ENCODE data around the gene EHD1.
"Not testable (repeated sequence)": the region's sequence is repeated elsewhere in the genome, so short reads cannot be mapped to it uniquely, and the experiment has no call there.

DNA sequence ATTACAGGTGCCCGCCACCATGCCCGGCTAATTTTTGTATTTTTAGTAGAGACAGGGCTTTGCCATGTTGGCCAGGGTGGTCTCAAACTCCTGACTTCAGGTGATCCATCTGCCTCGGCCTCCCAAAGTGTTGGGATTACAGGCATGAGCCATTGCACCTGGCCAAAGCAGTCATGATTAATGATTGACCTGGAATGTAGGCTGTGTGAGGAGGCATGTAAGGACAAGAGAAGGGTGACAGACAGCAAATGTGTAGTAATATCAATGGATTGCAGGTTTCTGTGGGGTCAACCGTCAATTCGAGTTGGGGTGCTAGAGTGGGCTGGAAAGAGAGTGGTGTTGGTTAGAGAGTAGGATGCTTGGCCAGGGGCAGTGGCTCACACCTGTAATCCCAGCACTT lies 63.0 kb downstream of the EHD1 start:
- TF ChIP-seq, protein P1, sequence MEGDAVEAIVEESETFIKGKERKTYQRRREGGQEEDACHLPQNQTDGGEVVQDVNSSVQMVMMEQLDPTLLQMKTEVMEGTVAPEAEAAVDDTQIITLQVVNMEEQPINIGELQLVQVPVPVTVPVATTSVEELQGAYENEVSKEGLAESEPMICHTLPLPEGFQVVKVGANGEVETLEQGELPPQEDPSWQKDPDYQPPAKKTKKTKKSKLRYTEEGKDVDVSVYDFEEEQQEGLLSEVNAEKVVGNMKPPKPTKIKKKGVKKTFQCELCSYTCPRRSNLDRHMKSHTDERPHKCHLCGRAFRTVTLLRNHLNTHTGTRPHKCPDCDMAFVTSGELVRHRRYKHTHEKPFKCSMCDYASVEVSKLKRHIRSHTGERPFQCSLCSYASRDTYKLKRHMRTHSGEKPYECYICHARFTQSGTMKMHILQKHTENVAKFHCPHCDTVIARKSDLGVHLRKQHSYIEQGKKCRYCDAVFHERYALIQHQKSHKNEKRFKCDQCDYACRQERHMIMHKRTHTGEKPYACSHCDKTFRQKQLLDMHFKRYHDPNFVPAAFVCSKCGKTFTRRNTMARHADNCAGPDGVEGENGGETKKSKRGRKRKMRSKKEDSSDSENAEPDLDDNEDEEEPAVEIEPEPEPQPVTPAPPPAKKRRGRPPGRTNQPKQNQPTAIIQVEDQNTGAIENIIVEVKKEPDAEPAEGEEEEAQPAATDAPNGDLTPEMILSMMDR (IDR thresholded peaks at IDR 0.05) = not testable (repeated sequence)
- TF ChIP-seq POLR2AphosphoS5 (IDR thresholded peaks at IDR 0.05); POLR2A (IDR thresholded peaks at IDR 0.05); EP300 (IDR thresholded peaks at IDR 0.05; ENCODE audit: low read depth): not testable (repeated sequence)
